ENCODE results near the gene AGER. TPM values are rescaled to one million over a fixed set of nuclear protein-coding genes. Genes with fewer than 3 reads are reported as not detected.
A peak's percentile ranks its signal among the peaks of the same experiment; 100 is the strongest.

AGER gene
- total and polyA plus RNA-seq, 9 of the 15 experiments (the other 6 are each of a cell fraction or from before 2014, with no cell fraction given): 1.2 to 11.5 (median 4.1) TPM

- TF ChIP-seq MGA (IDR thresholded peaks at IDR 0.05) (peak; percentile 26; the same call in 1 of the 2 replicates), PHF20 (IDR thresholded peaks at IDR 0.05; ENCODE audit: partially characterized antibody) (no peak), NCOR1 (IDR thresholded peaks at IDR 0.05) (no peak), TCF3 (CRISPR knock-in tag; IDR thresholded peaks at IDR 0.05) (peak; percentile 26; the same call in 1 of the 2 replicates), POLR2B (IDR thresholded peaks at IDR 0.05; ENCODE audit: low read depth, partially characterized antibody) (no peak), CGGBP1 (CRISPR knock-in tag; IDR thresholded peaks at IDR 0.05) (no peak), JUN (IDR thresholded peaks at IDR 0.05; ENCODE audit: borderline replicate concordance, low read depth, low read length) (no peak), JUN (CRISPR knock-in tag; IDR thresholded peaks at IDR 0.05; ENCODE audit: borderline replicate concordance) (no peak), ZNF311 (CRISPR knock-in tag; IDR thresholded peaks at IDR 0.05) (no peak), ZNF316 (IDR thresholded peaks at IDR 0.05) (no peak), MYNN (IDR thresholded peaks at IDR 0.05) (no peak), MYNN (CRISPR knock-in tag; IDR thresholded peaks at IDR 0.05) (no peak), ZNF583 (CRISPR knock-in tag; IDR thresholded peaks at IDR 0.05) (peak; percentile 51; the same call in 1 of the 2 replicates), STAT5A (IDR thresholded peaks at IDR 0.05; ENCODE audit: borderline replicate concordance, low read length) (no peak), CEBPZ (IDR thresholded peaks at IDR 0.05; ENCODE audit: borderline replicate concordance, low read depth, low read length) (no peak)
Measured at GRCh38 chr6:32216285-32216684, 32.2 kb upstream of the AGER start (continued).
